Lower leg skin (tissue), 3 donors: ENCODE measurements around the gene LIMD2.

Experiments used
- POLR2A ChIP-seq, 2 donors: fragments of 450-650 bp; IDR thresholded peaks; one replicate each; pipeline ENCODE4 v1.6.1; 2016 to 2017; ENCODE audit warnings: antibody characterized with exemption in 2 of 2, mild to moderate bottlenecking in 1 of 2, moderate library complexity in 1 of 2
- TF ChIP-seq, protein P1 (sequence below), 3 donors: fragments of 450-650 bp; IDR thresholded peaks; one replicate each; pipeline ENCODE4 v1.5.1; 2016; ENCODE audit warnings: antibody characterized with exemption in 3 of 3, mild to moderate bottlenecking in 3 of 3, moderate library complexity in 2 of 3

- TF ChIP-seq, protein P1, sequence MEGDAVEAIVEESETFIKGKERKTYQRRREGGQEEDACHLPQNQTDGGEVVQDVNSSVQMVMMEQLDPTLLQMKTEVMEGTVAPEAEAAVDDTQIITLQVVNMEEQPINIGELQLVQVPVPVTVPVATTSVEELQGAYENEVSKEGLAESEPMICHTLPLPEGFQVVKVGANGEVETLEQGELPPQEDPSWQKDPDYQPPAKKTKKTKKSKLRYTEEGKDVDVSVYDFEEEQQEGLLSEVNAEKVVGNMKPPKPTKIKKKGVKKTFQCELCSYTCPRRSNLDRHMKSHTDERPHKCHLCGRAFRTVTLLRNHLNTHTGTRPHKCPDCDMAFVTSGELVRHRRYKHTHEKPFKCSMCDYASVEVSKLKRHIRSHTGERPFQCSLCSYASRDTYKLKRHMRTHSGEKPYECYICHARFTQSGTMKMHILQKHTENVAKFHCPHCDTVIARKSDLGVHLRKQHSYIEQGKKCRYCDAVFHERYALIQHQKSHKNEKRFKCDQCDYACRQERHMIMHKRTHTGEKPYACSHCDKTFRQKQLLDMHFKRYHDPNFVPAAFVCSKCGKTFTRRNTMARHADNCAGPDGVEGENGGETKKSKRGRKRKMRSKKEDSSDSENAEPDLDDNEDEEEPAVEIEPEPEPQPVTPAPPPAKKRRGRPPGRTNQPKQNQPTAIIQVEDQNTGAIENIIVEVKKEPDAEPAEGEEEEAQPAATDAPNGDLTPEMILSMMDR (IDR thresholded peaks at IDR 0.05), result no peak
- TF ChIP-seq POLR2A (IDR thresholded peaks at IDR 0.05), result no peak
Measured at GRCh38 chr17:63698886-63699637, 863 bp downstream of the LIMD2 start.
